Naive B cell (primary cell): ENCODE measurements around the gene UBAP1L. TPM values are rescaled to one million over a fixed set of nuclear protein-coding genes. Genes with fewer than 3 reads are reported as not detected.
A peak's percentile ranks its signal among the peaks of the same experiment; 100 is the strongest.
"Not testable (repeated sequence)": the region's sequence is repeated elsewhere in the genome, so short reads cannot be mapped to it uniquely, and the experiment has no call there.

ENCODE experiments used
- ATAC-seq, 2 donors: fragments of 150-1000 bp; cut with Tn5 transposase; 2 replicates each; pipeline ENCODE4 v1.10.0; 2021; ENCODE audit warnings: low read depth in 2 of 2, mild to moderate bottlenecking in 2 of 2, moderate library complexity in 2 of 2
- DNase-seq: peaks from one replicate; pipeline ENCODE4 v3.0.0; 2022
- H3K27ac Mint-ChIP-seq, 6 donors: one replicate each; pipeline ENCODE4 v1.8.0; 2020 to 2022; ENCODE audit warnings: mild to moderate bottlenecking in 6 of 6, mixed read lengths in 6 of 6, moderate library complexity in 5 of 6, inconsistent platforms in 2 of 6
- H3K27me3 Mint-ChIP-seq, 3 donors: one replicate each; pipeline ENCODE4 v1.8.0; 2021 to 2022; ENCODE audit warnings: mixed read lengths in 3 of 3, mild to moderate bottlenecking in 1 of 3
- H3K36me3 Mint-ChIP-seq, 2 donors: one replicate each; pipeline ENCODE4 v1.8.0; 2020 to 2022; ENCODE audit warnings: mixed read lengths in 2 of 2, inconsistent platforms in 1 of 2, mild to moderate bottlenecking in 1 of 2
- H3K4me1 Mint-ChIP-seq, 3 donors: one replicate each; pipeline ENCODE4 v1.8.0; 2020 to 2022; ENCODE audit warnings: mixed read lengths in 3 of 3, inconsistent platforms in 1 of 3, mild to moderate bottlenecking in 1 of 3, moderate library complexity in 1 of 3
- H3K4me3 Mint-ChIP-seq, 8 donors: one replicate each; pipeline ENCODE4 v1.8.0; 2020 to 2022; ENCODE audit warnings: mild to moderate bottlenecking in 8 of 8, mixed read lengths in 8 of 8, moderate library complexity in 8 of 8, inconsistent platforms in 2 of 8
- H3K9me3 Mint-ChIP-seq, 7 donors: one replicate each; pipeline ENCODE4 v1.8.0; 2020 to 2022; ENCODE audit warnings: mixed read lengths in 7 of 7, mild to moderate bottlenecking in 5 of 7, inconsistent platforms in 2 of 7, moderate library complexity in 1 of 7
- polyA plus RNA-seq, 6 donors: library from polyadenylated mRNA; unstranded; fragments of 300-500 nt; fragmentation: Illumina TruSeq; gene quantifications; one replicate each; pipeline ENCODE4 v1.2.3, GENCODE V29; 2021; ENCODE audit warnings: low read depth in 6 of 6

UBAP1L gene
- polyA plus RNA-seq, 6 donors from 2014 or later, result 0.04 to 0.52 (median 0.24) TPM; not detected in 2

- H3K27ac Mint-ChIP-seq, result peak overlapping the region in 2 of 6 donors; percentile 7 to 33
- no peak for DNase-seq
- H3K27me3 Mint-ChIP-seq, result no peaks in the 10 kb centered on the region
- peaks cover 0 to 3% (median 0%) of the 10 kb centered on the region in 7 donors for H3K9me3 Mint-ChIP-seq
- ATAC-seq, result no peak
- H3K4me3 Mint-ChIP-seq, result peak overlapping the region in 3 of 8 donors; percentile 4 to 61 (median 29)
- peaks cover 12 to 19% of the 10 kb centered on the region in 2 donors for H3K36me3 Mint-ChIP-seq
- peaks cover 35 to 38% (median 37%) of the 10 kb centered on the region in 3 donors for H3K4me1 Mint-ChIP-seq
Observed at GRCh38 chr15:65130941-65131340, 15.9 kb upstream of the UBAP1L start.

DNA sequence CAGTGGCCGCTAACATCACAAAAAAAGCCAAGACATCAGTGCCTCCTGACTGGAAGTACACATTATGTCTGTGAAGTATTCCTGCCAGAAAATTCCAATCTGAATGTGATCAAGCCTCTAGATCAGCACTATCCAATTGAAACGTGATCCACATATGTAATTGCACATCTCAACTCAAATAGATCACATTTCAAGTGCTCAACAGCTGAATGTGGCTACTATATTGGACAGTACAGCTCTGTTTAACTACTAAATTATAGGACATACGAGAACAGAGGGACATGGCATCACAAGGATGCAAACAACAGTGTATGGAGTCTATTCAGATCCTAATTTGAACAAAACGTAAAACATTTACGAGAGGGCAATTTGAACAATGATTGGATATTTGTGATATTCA is 542 bp upstream of the UBAP1L start:
- no peak for ATAC-seq
- Mint-ChIP-seq H3K27me3 (no peaks in the 10 kb centered on the region), H3K9me3 (no peaks in the 10 kb centered on the region), H3K36me3 (peaks cover 19 to 42% of the 10 kb centered on the region in 2 donors), H3K4me3 (no peak overlapping the region), H3K27ac (no peak overlapping the region), H3K4me1 (peaks cover 0 to 4% (median 3%) of the 10 kb centered on the region in 3 donors)
- DNase-seq, result no peak

DNA sequence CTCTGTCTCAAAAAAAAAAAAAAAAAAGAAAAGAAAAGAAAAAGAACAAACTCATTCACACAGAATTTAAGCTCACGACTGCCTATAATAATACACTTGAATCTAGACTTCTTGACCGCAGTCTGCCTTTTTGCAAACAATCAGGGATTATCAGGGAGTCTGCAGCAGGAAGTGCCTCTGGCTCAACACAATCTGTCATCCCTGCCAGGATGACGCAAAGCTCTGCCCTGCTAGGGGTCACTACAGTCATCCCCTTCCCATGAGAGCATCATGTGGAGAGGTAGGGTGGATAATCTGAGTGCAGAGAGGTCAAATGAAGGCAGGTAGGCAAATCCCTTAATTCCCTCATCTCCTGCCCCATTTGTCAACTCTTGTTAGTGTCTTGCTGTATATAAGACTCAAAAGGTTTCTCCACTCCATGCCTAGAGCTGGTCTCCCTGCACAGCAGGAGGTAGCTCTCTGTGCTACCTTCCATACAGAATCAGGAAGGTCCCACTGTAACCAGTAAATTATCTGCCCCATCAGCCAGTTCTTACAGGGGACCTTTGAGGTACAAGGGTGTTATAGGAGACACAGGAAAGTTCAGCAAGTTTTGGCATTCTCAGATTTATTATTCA is 4.2 kb downstream of the UBAP1L start:
- Mint-ChIP-seq H3K9me3 (no peaks in the 10 kb centered on the region), H3K4me1 (peaks cover 0 to 4% (median 1%) of the 10 kb centered on the region in 3 donors), H3K27ac (peak overlapping the region in 1 of 6 donors; percentile 85), H3K27me3 (no peaks in the 10 kb centered on the region), H3K36me3 (peaks cover 11 to 31% of the 10 kb centered on the region in 2 donors), H3K4me3 (no peak overlapping the region)
- no peak for DNase-seq
- no peak for ATAC-seq

- Mint-ChIP-seq H3K4me3 (no peak overlapping the region), H3K27ac (peak overlapping the region in 1 of 6 donors; percentile 32), H3K27me3 (no peaks in the 10 kb centered on the region), H3K36me3 (peaks cover 7 to 11% of the 10 kb centered on the region in 2 donors), H3K9me3 (no peaks in the 10 kb centered on the region), H3K4me1 (peaks cover 0 to 5% (median 5%) of the 10 kb centered on the region in 3 donors)
- DNase-seq, result no peak
- no peak for ATAC-seq
Observed at GRCh38 chr15:65106011-65106590, 8.9 kb downstream of the UBAP1L start.

DNA sequence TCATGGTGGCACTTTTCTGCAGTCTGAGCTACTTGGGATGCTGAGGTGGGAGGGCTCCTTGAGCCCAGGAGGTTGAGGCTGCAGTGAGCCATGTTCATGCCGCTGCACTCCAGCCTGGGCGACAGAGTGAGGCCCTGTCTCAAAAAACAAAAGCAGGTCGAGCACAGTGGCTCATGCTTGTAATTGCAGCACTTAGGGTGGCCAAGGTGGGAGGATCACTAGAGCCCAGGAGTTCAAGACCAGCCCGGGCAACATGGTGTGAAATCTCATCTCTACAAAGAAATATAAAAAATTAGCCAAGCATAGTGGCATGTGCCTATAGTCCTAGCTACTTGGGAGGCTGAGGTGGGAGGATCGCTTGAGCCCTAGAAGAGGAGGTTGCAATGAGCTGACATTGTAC is 10.0 kb downstream of the UBAP1L start:
- no peaks in the 10 kb centered on the region for H3K27me3 Mint-ChIP-seq
- ATAC-seq (no peak), DNase-seq (no peak)
- peaks cover 0 to 5% (median 4%) of the 10 kb centered on the region in 3 donors for H3K4me1 Mint-ChIP-seq
- H3K36me3 Mint-ChIP-seq, result peaks cover 11 to 14% of the 10 kb centered on the region in 2 donors
- H3K27ac Mint-ChIP-seq, result no peak overlapping the region
- no peaks in the 10 kb centered on the region for H3K9me3 Mint-ChIP-seq
- no peak overlapping the region for H3K4me3 Mint-ChIP-seq

DNA sequence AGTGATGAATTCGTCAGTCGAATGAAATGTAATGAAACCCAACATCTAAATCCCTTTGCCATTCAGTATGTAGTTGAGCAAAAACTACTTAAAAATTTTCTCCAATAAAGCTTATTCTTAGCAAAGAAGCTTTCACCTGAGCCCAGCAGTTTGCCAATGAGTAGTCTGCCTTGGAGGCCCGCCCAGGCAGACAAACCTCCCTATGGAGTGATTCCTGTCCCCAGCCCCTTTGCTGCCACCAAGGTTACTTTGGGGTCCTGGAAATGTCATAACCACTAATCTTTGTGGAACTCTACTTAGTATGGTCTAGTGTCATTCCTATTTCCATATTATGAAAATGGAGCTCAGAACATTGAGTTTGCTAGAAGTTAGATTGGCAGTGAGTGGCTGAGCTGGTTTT is 12.1 kb downstream of the UBAP1L start:
- no peak overlapping the region for H3K4me3 Mint-ChIP-seq
- no peak overlapping the region for H3K27ac Mint-ChIP-seq
- H3K27me3 Mint-ChIP-seq, result no peaks in the 10 kb centered on the region
- H3K4me1 Mint-ChIP-seq, result peaks cover 0 to 5% (median 4%) of the 10 kb centered on the region in 3 donors
- ATAC-seq (no peak), DNase-seq (no peak)
- H3K36me3 Mint-ChIP-seq, result peaks cover 22 to 27% of the 10 kb centered on the region in 2 donors
- H3K9me3 Mint-ChIP-seq, result no peaks in the 10 kb centered on the region

GRCh38 chr15:65101891-65102708 is 12.9 kb downstream of the UBAP1L start:
- Mint-ChIP-seq H3K27ac (peak overlapping the region in 2 of 6 donors; percentile 82 to 84), H3K4me1 (peaks cover 0 to 5% (median 4%) of the 10 kb centered on the region in 3 donors), H3K27me3 (no peaks in the 10 kb centered on the region), H3K9me3 (no peaks in the 10 kb centered on the region), H3K4me3 (no peak overlapping the region), H3K36me3 (peaks cover 23 to 29% of the 10 kb centered on the region in 2 donors)
- ATAC-seq, result no peak
- DNase-seq, result no peak

- H3K4me3 Mint-ChIP-seq, result no peak overlapping the region
- peaks cover 0 to 5% (median 4%) of the 10 kb centered on the region in 3 donors for H3K4me1 Mint-ChIP-seq
- no peak for ATAC-seq
- H3K36me3 Mint-ChIP-seq, result peaks cover 23 to 29% of the 10 kb centered on the region in 2 donors
- H3K27ac Mint-ChIP-seq, result peak overlapping the region in 1 of 6 donors; percentile 82
- H3K9me3 Mint-ChIP-seq, result no peaks in the 10 kb centered on the region
- H3K27me3 Mint-ChIP-seq, result no peaks in the 10 kb centered on the region
- DNase-seq, result peak; percentile 12
Observed at GRCh38 chr15:65101411-65101890, 13.5 kb downstream of the UBAP1L start.

GRCh38 chr15:65100442-65100841 is 14.6 kb downstream of the UBAP1L start:
- H3K9me3 Mint-ChIP-seq, result no peaks in the 10 kb centered on the region
- no peaks in the 10 kb centered on the region for H3K27me3 Mint-ChIP-seq
- H3K4me1 Mint-ChIP-seq, result peaks cover 0 to 5% (median 4%) of the 10 kb centered on the region in 3 donors
- DNase-seq, result no peak
- ATAC-seq, result no peak
- H3K36me3 Mint-ChIP-seq, result peaks cover 19 to 29% of the 10 kb centered on the region in 2 donors
- no peak overlapping the region for H3K27ac Mint-ChIP-seq
- H3K4me3 Mint-ChIP-seq, result no peak overlapping the region

GRCh38 chr15:65099801-65100200 is 15.2 kb downstream of the UBAP1L start:
- H3K27ac Mint-ChIP-seq, result peak overlapping the region in 1 of 6 donors; percentile 7
- peaks cover 19 to 29% of the 10 kb centered on the region in 2 donors for H3K36me3 Mint-ChIP-seq
- H3K9me3 Mint-ChIP-seq, H3K4me3 Mint-ChIP-seq, ATAC-seq, DNase-seq, H3K27me3 Mint-ChIP-seq, H3K4me1 Mint-ChIP-seq: not testable (repeated sequence)

DNA sequence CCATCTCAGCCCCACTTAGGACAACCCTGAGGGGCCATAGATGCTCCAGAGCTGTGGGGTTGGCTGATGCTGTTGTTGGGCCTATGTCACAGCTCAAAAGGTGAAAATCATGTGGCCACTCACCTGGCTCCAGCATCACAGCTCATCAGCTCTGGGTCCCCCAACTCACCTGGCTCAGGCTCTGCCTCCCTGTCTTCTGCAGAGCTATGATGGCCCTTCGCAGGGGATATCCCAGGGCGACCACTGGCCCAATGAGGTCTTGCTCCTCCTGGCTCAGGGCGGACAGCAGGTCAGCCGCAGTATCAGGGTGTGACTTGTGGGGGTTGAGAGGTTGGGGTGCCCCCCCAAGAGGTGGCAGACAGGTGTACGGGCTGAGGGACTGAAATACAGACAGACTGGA is 15.7 kb downstream of the UBAP1L start:
- H3K27me3 Mint-ChIP-seq, result no peaks in the 10 kb centered on the region
- H3K4me3 Mint-ChIP-seq, result no peak overlapping the region
- DNase-seq, result no peak
- peak overlapping the region in 1 of 6 donors; percentile 66 for H3K27ac Mint-ChIP-seq
- H3K36me3 Mint-ChIP-seq, result peaks cover 19 to 29% of the 10 kb centered on the region in 2 donors
- H3K9me3 Mint-ChIP-seq, result no peaks in the 10 kb centered on the region
- H3K4me1 Mint-ChIP-seq, result peaks cover 0 to 5% (median 4%) of the 10 kb centered on the region in 3 donors
- ATAC-seq, result no peak

GRCh38 chr15:65097651-65098263 is 17.2 kb downstream of the UBAP1L start:
- no peak for DNase-seq
- no peaks in the 10 kb centered on the region for H3K27me3 Mint-ChIP-seq
- ATAC-seq, result no peak
- H3K4me1 Mint-ChIP-seq, result peaks cover 0 to 5% (median 4%) of the 10 kb centered on the region in 3 donors
- H3K4me3 Mint-ChIP-seq, result no peak overlapping the region
- peak overlapping the region in 1 of 6 donors; percentile 90 for H3K27ac Mint-ChIP-seq
- H3K9me3 Mint-ChIP-seq, result no peaks in the 10 kb centered on the region
- H3K36me3 Mint-ChIP-seq, result peaks cover 12 to 29% of the 10 kb centered on the region in 2 donors
